ENCODE data around the gene C2orf72.

Gene C2orf72

DNA sequence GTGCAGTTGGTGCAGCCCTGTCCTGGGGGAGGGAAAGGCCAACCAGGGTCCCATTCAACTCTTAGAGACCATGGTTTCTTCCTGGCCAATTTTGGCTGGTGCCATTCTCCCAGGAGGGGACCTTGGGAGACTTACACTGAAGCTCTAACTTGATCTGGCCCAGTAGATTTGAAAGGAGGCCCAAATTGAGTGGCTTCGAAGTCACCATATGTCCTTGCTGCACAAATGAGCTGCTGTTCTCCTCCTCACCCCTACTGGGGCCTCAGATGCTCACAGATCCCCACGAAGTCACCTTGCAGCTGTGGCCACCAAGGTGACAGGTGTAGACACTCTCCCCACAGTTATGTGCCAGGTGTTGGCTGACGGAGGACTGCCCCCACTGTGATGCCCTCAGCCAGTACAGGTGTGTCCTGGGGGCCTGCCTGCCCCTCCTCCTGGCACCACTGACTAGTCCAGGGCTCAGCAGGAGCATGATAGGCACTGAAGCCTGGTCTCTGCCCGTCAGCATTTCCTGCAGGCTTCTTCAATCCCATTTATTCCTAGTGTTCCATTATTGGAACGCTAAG, 4.7 kb upstream of the C2orf72 start:
- Histone ChIP-seq H3K27me3 (peaks cover 31% of the 10 kb centered on the region), H3K4me1 (no peaks in the 10 kb centered on the region), H3K9me3 (no peaks in the 10 kb centered on the region), H4K20me1 (peaks cover 12% of the 10 kb centered on the region; the same call in 1 of the 2 replicates), H3K27ac (no peak overlapping the region), H3K4me3 (no peak overlapping the region), H3K4me2 (no peak overlapping the region), H3K36me3 (no peaks in the 10 kb centered on the region), H3K9ac (no peak overlapping the region)
- no peak for TF ChIP-seq Cebpa-rat (IDR thresholded peaks at IDR 0.05)

GRCh38 chr2:231033147-231034132, 3.9 kb upstream of the C2orf72 start:
- H3K4me1 ChIP-seq, result no peaks in the 10 kb centered on the region
- no peak overlapping the region for H3K4me2 ChIP-seq
- H4K20me1 ChIP-seq, result peaks cover 12% of the 10 kb centered on the region; the same call in 1 of the 2 replicates
- H3K36me3 ChIP-seq, result no peaks in the 10 kb centered on the region
- H3K27me3 ChIP-seq, result peaks cover 39% of the 10 kb centered on the region
- no peaks in the 10 kb centered on the region for H3K9me3 ChIP-seq
- H3K4me3 ChIP-seq, result no peak overlapping the region
- no peak overlapping the region for H3K27ac ChIP-seq
- TF ChIP-seq Cebpa-rat (IDR thresholded peaks at IDR 0.05), result no peak
- no peak overlapping the region for H3K9ac ChIP-seq

- Histone ChIP-seq H3K27me3 (peaks cover 48% of the 10 kb centered on the region), H3K27ac (no peak overlapping the region)
Observed at GRCh38 chr2:231034291-231034882, 2.9 kb upstream of the C2orf72 start.

DNA sequence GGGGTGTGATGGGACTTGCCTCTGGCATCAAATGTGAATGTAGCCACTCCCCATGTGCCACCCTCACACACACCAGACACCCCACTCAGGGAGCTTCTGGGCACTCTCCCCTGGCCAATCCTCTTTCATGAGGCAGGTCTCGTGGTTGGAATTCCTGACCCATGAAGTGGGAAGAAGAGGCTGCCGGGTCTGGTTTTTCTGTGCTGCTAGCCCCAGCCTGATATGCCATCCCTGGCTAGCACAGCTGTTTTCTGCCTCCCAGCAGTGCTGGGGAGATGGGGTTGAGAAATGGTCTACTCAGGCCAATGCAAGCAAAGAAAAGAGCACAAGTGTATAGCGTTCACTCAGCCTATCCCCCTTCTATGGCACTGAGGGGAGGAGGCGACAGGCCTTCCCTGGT, 1.2 kb upstream of the C2orf72 start:
- Histone ChIP-seq H3K36me3 (no peaks in the 10 kb centered on the region), H3K27me3 (peaks cover 61% of the 10 kb centered on the region), H3K9ac (no peak overlapping the region), H3K4me2 (no peak overlapping the region), H3K4me1 (0 out of 2 replicates have a peak, but pooled peaks cover 4% of the 10 kb centered on the region), H3K4me3 (no peak overlapping the region), H3K27ac (no peak overlapping the region), H4K20me1 (peaks cover 12% of the 10 kb centered on the region; the same call in 1 of the 2 replicates), H3K9me3 (no peaks in the 10 kb centered on the region)
- TF ChIP-seq Cebpa-rat (IDR thresholded peaks at IDR 0.05), result no peak

More at GRCh38 chr2:231034291-231034882, 2.9 kb upstream of the C2orf72 start:
- Histone ChIP-seq H4K20me1 (peaks cover 12% of the 10 kb centered on the region; the same call in 1 of the 2 replicates), H3K9ac (no peak overlapping the region), H3K4me2 (no peak overlapping the region), H3K4me3 (no peak overlapping the region), H3K9me3 (no peaks in the 10 kb centered on the region), H3K36me3 (no peaks in the 10 kb centered on the region), H3K4me1 (no peaks in the 10 kb centered on the region)
- no peak for TF ChIP-seq Cebpa-rat (IDR thresholded peaks at IDR 0.05)

- H3K27me3 ChIP-seq, result peaks cover 61% of the 10 kb centered on the region
- H3K36me3 ChIP-seq, result no peaks in the 10 kb centered on the region
- H3K9ac ChIP-seq, result no peak overlapping the region
- H3K4me3 ChIP-seq, result no peak overlapping the region
- no peak overlapping the region for H3K4me2 ChIP-seq
- H3K27ac ChIP-seq, result no peak overlapping the region
- peaks cover 12% of the 10 kb centered on the region; the same call in 1 of the 2 replicates for H4K20me1 ChIP-seq
- TF ChIP-seq Cebpa-rat (IDR thresholded peaks at IDR 0.05), result no peak
- H3K4me1 ChIP-seq, result 0 out of 2 replicates have a peak, but pooled peaks cover 4% of the 10 kb centered on the region
- no peaks in the 10 kb centered on the region for H3K9me3 ChIP-seq
Observed at GRCh38 chr2:231036578-231037106, 681 bp upstream of the C2orf72 start.

- H3K27me3 ChIP-seq, result peaks cover 61% of the 10 kb centered on the region
- H3K9ac ChIP-seq, result no peak overlapping the region
- no peaks in the 10 kb centered on the region for H3K36me3 ChIP-seq
- H4K20me1 ChIP-seq, result peaks cover 12% of the 10 kb centered on the region; the same call in 1 of the 2 replicates
- no peak overlapping the region for H3K27ac ChIP-seq
- no peak for TF ChIP-seq Cebpa-rat (IDR thresholded peaks at IDR 0.05)
- 0 out of 2 replicates have a peak, but pooled peaks cover 4% of the 10 kb centered on the region for H3K4me1 ChIP-seq
- peak overlapping the region; percentile 81 for H3K4me2 ChIP-seq
- H3K9me3 ChIP-seq, result no peaks in the 10 kb centered on the region
- peak overlapping the region; percentile 62 for H3K4me3 ChIP-seq
Observed at GRCh38 chr2:231037731-231038482, 584 bp downstream of the C2orf72 start.

DNA sequence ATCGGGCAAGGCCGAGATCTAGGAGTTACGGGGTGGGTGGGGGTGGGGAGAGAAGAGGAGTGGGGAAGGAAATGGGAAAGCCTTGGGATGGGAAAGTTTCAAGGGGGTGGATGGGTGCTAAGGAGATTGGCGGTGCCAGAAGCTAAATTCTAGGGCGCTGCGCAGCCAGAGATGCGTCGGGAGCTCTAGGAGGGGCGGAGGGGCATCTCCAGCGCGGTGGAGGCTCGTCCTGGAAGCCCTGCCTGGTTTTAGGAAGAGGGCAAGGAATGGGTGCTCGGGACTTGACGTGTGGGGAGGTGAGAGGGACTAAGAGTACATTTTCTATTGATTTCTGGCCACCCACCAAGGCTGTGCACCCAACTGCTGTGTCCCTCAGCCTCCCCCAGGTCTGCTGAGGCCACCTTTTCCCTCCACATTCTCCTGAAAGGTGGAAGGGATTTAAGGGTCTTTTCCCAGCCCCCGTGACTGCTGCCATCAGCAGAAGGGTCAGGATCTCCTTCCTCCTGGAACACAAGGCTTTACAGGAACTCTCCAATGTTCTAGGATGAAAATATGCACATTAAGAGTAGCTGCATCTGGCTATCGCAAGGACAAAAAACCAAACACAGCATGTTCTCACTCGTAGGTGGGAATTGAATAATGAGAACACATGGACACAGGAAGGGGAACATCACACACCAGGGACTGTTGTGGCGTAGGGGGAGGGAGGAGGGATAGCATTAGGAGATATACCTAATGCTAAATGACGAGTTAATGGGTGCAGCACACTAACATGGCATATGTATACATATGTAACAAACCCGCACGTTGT, 1.4 kb downstream of the C2orf72 start:
- H3K4me3 ChIP-seq, result no peak overlapping the region
- no peak overlapping the region for H3K4me2 ChIP-seq
- 0 out of 2 replicates have a peak, but pooled peaks cover 4% of the 10 kb centered on the region for H3K4me1 ChIP-seq

DNA sequence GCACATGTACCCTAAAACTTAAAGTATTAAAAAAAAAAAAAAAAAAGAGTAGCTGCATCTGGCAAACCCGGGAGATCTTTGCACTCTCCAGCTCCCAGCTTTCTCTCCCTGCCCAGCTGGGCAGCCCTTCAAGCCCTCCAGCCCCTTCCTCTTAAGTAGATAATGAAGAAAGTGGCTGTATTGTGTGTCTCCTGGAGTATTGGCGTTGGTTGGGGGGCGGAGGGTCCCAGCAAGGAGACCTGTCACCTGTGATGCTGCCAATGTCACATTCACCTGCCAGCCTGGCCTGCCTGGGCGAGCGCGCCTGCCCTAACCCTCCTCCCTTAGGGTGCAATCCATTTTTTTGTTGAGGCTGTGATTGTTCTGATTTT, 2.0 kb downstream of the C2orf72 start:
- H4K20me1 ChIP-seq, result peaks cover 12% of the 10 kb centered on the region; the same call in 1 of the 2 replicates
- H3K36me3 ChIP-seq, result no peaks in the 10 kb centered on the region
- H3K4me2 ChIP-seq, result no peak overlapping the region
- H3K4me3 ChIP-seq, result no peak overlapping the region
- 0 out of 2 replicates have a peak, but pooled peaks cover 4% of the 10 kb centered on the region for H3K4me1 ChIP-seq
- no peak for TF ChIP-seq Cebpa-rat (IDR thresholded peaks at IDR 0.05)
- no peak overlapping the region for H3K9ac ChIP-seq
- H3K27ac ChIP-seq, result no peak overlapping the region
- H3K27me3 ChIP-seq, result peaks cover 61% of the 10 kb centered on the region
- H3K9me3 ChIP-seq, result no peaks in the 10 kb centered on the region

More for the DNA sequence above, 1.4 kb downstream of the C2orf72 start:
- Histone ChIP-seq H3K9me3 (no peaks in the 10 kb centered on the region), H3K27ac (no peak overlapping the region), H3K27me3 (peaks cover 61% of the 10 kb centered on the region), H4K20me1 (peaks cover 12% of the 10 kb centered on the region; the same call in 1 of the 2 replicates), H3K36me3 (no peaks in the 10 kb centered on the region), H3K9ac (no peak overlapping the region)
- no peak for TF ChIP-seq Cebpa-rat (IDR thresholded peaks at IDR 0.05)

Data from BLaER1 (cell line).